EH (cell line): ENCODE data around the gene DEF6.

Source experiments
- DNase-seq: peaks from one replicate; pipeline ENCODE4 v3.0.0-alpha.2; 2015; ENCODE audit warnings: low read depth

The DEF6 gene, protein sequence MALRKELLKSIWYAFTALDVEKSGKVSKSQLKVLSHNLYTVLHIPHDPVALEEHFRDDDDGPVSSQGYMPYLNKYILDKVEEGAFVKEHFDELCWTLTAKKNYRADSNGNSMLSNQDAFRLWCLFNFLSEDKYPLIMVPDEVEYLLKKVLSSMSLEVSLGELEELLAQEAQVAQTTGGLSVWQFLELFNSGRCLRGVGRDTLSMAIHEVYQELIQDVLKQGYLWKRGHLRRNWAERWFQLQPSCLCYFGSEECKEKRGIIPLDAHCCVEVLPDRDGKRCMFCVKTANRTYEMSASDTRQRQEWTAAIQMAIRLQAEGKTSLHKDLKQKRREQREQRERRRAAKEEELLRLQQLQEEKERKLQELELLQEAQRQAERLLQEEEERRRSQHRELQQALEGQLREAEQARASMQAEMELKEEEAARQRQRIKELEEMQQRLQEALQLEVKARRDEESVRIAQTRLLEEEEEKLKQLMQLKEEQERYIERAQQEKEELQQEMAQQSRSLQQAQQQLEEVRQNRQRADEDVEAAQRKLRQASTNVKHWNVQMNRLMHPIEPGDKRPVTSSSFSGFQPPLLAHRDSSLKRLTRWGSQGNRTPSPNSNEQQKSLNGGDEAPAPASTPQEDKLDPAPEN

DNA sequence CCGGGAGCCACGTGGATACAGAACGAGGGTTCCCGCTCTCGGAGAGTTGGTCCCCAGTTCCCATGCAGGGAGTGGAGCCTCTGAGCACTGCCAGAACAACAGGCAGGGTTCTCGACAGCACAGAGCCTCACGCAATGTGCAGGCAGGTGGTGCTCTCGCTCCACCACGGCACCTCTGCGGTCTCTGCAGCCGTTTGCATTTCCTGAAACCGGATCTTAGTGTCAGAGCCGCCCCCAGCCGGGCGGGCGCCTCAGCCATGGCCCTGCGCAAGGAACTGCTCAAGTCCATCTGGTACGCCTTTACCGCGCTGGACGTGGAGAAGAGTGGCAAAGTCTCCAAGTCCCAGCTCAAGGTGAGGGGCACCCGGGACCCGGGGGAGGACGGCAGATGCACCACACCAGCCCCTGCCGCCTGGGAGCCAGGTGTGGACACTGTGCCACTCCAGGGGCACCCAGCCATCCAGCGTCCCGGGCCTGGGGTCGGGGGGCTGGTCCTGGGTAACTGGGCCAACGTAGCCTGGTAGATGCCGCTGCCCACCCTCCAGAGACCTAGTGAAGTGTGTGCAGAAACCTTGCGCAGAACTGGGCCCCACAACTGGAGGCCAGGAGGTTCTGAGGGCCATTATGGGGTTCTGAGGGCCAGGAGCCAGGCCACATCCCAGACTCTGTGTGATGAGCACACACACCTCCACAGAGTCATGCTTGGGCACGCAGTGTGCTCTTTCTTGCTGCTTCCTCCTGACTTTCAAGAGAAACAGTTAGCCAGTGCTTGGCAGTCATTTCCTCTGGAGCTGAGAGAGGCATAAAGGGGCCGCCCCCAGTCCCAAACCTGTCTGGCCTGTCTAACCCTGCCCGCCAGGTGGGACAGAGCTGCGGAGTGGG lies at the start of gene DEF6:
DEF6 (plus strand) TSS at position 218 of the 881 bp plus-strand sequence; CDS start at position 257, 39 bp downstream.
- DNase-seq: peak; percentile 84

DNA sequence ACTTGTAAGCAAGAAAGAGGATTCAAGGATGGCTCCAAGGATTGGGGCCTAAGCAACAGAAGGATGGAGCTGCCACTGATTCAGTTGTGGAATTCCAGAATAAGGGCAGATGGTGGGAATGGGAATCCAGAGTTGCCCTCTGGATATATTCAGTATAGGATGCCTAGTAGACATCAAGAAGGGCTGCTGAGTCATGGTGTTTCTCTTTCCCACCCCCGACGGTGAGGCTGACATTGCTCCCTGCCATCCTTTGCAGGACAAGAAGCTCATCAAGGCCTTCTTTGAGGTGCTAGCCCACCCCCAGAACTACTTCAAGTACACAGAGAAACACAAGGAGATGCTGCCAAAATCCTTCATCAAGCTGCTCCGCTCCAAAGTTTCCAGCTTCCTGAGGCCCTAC lies 49.3 kb upstream of the DEF6 start:
- DNase-seq: peak; percentile 61

DNA sequence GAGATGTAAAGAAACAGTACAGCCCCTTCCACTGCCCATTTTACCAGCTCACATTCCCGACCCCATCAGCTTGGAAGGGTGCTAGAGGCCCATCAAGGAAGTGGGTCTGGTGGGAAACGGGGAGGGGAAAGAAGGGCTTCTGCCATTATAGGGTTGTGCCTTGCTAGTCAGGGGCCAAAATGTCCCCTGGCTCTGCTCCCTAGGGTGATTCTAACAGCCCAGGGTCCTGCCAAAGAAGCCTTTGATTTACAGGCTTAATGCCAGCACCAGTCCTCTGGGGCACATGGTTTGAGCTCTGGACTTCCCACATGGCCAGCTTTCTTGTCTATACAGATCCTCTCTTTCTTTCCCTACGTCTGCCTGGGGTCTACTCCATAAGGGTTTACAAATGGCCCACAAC lies 48.7 kb upstream of the DEF6 start:
- no peak for DNase-seq

DNA sequence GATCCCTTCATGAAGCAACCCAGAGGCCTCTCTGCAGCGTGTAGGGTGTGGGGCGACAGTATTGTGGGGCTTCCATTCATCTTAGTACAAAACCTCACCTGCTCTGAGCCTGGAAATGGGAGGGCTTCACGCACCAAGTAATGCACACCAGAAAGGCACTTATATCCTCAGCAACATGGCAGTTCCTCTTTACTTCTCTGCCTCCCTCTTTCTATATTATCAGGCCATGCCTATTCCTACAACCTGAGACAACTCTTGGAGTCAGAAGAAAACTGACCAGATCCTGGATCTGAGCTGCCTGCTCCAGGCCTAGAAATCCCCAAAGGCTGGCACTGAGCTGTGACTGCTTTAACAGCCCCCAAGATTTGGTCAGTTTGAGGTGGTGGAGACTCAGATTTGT lies 45.7 kb upstream of the DEF6 start:
- no peak for DNase-seq

DNA sequence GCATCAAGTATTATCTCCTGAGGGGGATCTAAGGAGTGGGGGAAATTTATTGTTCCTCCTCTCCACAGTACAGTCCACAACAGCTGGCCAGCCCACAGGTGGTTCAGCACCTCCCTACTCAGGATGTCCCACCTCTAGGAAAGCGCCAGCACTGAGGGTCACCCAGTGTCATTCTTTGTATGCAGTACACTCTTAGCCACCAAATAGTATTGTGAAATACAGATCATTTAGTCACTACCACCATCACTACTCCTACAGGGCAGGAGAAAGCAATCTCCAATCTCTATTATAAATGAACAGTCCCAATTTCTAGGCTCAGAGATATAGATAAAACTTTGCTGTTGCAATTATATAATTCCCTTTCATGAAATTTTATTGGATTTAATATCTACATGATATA lies 44.4 kb upstream of the DEF6 start:
- no peak for DNase-seq

DNA sequence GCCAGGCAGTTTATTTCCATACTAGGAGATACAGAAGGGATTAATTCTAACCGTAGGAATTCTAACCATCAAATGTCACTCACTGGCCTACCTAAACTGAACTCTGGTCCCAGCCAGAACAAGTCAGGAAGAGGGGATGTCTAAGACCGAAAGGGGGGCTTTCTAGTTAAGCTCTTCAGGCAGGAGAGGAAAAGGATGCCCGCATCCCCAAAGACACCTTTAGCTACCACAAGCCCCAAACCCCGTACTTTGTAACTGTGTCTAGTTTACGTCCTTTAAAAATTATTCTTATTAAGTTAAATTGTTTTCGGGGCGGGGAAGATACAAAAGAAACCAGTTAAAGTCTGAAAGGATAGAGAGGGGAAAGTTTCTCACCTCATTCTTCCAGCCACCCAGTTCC lies 39.3 kb upstream of the DEF6 start:
- DNase-seq: peak; percentile 22

DNA sequence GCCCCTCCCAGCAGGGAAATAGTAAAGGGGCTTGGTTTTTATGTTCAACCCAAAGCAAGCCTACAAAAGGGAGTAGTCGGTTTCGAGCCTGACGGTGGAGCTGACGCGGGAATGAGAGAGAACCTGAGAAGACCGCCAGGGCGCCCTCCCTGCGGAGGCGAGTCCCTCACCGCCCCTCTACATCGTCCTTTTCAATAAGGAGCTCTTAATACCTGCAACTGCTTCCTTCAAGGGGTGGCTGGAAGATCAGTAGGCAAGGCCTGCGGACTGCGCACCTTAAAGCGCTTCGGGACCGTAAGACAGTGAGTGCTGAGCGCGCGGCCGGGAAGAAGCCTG lies 38.8 kb upstream of the DEF6 start:
- no peak for DNase-seq

DNA sequence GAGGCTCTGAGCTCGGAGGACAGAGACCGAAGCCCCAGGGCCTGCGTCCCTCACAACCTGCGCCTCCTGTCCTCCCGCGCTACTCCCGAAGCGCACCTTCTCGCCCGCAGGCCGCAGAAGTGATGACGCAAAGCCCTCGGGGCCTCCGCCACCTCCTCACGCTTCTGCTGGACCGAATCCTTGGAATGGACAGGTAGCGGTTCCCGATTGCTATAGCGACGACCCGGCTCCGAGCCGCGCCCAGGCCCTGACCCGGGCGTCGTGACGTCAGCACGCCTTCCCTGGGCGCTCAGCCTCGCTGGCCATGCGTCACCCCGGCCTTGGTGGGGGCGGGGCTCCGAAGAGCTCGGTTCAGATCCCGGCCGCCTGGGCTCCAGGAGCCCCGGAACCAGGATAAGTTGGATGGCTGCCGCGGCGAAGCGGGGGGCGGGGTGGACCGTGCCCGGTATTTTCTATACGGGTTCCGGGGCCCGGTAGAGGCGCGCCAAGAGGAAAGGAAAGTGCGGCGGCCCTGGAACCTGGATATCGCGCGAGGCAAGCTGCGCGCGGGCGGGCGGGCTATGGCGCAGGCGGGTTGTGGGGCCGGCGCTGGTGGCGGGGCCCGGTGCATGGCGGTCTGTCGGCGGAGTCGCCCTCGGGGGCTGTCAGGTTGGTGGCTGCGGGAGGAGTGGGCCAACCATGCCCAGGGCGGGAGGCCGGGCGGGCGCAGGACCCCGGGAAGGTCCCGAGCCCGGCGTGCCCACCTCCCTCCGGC lies 38.2 kb upstream of the DEF6 start, which contains the start of gene ZNF76:
ZNF76 (plus strand) TSS at position 542 of the 754 bp plus-strand sequence. CDS start 21,417 bp downstream, outside the sequence.
- DNase-seq: peak; percentile 97

DNA sequence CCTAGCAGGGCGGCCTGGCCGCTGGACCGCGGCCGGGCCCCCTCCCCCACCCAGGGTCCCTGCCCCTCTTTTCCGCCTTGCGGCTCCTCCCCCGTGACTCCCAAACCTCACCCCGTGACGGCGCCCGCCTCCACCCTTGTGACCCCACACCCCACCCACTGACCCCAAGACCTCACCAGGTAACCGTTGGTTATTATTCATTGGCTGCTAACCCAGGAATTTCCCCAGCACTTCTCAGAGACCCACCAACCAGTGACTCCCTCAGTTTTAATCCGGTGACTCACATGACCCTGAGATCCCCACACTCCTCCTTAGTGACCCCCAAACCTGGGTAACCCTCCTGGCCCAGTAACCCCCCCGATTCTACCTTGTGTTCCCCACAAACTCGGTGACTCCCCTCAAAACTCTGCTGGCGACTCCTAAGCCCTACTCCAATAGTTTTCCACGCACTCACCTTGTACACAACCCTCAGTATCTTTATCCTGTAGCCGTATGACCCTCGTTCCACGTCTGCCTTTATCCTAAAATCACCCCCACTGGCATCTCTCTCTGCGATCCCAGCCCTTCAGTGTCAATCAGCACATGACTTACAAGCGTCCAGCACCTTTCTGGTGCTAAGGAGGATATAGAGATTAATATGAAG lies 37.5 kb upstream of the DEF6 start:
- DNase-seq: peak; percentile 52

DNA sequence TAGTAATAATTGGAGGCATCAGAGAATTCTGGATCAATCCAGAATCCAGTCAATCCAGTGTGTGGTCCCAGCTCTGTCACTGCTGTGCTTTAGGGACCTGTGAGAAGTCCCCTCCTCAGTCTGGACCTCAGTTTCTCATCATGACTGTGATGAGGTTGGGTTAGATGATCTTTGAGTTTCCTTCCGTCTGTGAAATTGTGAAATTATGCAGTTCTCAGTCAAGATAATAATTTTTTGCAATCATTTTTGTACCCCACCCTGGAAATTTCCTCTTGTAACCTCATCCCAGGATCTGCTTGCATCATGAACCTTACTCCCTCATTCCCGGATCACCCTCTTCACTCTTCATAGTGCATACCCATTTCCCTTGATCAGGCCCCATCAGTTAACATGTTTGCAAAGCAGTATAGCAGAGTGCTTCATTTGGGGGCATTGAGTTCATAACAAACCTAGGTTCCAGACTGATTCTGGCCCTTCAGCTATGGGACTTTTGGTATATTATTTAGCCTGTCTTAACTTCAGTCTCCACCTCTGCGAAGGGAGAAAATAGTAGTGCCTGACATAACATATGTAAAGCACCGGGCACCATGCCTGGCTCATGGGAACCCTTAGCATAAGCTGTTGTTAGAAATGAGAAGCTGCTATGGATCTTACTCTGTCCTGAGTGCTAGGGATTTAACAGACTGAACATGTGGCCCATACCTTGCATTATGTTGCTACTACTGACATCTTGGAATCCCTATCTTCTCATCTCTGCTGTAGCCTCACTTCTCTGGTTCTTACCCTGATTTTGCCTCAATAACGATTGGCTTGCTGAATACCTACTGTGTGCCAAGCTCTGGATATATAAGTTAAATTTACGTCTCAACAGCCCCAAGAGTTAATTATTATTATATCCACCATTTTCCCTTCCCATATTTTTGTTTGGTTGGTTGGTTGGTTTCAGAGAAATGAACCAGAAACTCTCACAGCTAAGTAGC lies 36.7 kb upstream of the DEF6 start:
- no peak for DNase-seq

DNA sequence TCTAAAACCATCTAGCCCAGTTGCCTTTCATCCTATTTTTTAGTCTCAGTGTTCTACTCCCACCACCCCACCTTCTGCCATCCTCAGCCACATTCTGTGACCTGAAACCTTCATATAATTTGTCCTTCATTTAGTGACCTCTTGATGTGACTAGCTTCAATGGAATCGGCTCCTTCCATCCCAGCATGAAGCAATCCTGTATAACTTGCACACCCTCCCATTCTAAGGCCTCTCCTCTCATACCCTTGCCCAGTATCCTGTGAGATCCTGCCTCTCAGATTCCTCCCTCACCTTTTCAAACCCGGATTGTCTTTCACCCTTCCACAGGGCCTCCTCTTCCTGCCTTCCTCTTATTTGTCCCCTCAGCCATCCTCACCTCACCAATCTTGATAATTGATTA lies 35.0 kb upstream of the DEF6 start:
- DNase-seq: peak; percentile 61

DNA sequence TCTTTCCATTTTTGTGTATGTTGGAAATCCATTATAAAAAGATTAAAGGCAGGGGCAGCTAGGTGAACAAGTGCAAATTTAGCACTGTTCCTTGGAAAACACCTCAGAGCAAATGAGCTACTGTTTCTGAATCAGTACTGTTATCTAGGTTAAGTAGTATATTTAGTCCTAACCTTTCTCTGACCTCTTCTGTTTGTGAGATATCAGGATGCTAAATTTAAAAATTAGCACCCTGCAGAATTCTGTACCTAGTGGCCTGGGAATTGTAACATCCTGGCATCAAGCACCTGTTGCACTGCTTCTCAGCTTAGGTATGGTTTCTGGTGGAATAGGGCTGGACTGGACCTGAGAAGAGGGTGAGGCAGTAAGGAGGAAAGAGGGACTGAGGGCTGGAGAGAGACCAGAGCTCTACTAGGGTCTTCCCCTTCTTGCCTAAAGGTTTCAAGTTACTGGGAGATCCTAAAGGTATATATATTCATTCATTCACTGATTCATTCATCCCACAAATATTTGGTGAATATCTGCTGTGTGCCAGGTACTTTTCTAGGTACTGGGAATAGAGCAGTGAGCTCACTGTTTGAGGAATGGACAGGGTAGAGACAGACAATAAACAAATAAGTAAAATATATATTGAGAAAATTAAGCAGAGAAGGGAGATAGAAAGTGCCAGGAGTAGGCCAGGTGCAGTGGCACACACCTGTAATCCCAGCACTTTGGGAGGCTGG lies 32.9 kb upstream of the DEF6 start:
- DNase-seq: no peak

DNA sequence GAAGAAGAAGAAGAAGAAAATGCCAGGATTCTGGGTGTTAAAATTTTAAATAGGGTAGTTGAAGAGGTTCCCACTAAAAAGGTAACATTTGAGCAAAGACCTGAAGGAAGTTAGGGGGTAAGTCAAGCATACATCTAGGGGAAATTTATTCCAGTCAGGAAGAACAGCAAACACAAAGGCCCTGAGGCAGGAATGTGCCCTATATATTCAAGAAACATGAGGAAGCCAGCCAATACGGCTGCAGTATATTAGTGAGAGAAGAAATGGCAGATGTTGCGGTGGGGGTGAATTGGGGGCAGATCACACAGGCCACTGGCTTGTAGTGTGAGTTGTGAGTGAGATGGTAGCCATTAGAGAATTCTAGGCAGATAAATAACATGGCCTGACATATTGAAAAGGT lies 32.1 kb upstream of the DEF6 start:
- DNase-seq: no peak

DNA sequence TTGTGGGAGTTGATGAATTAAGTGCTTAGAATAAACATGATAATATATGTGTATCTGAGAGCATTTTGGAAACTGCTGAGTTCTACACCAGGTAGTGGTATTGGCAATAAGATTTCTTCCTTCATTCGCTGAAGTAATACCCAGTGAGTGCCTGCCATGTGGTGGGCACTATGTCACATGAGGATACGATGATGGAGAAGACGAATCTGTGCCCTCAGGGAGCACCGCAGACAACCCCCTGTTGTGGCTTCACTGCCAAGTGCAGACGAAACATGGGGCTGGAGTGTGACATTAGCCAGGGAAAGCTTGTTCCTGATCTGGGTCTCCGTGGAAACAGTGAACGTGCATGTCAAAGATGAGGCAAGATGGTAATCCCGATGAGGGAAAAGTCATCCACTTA lies 30.2 kb upstream of the DEF6 start:
- no peak for DNase-seq

DNA sequence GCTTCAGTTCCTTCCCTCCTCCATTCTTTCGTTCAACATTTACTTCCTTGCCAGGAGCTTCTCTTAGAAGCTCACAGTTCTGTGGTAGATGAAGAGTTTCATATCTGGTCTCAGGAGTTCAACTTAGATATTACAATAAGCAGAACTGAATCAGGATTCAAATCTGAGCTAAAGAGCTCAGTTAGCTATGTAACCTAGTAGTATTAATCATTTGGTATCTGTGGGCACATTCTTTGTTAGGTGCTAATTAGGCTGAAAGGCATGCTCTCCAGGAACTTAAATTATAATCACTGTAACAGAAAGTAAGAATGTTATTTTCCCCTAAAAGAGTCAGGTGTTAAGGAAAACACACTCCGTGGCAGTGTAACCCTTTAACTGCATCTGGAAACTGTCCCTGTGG lies 29.7 kb upstream of the DEF6 start:
- DNase-seq: no peak

DNA sequence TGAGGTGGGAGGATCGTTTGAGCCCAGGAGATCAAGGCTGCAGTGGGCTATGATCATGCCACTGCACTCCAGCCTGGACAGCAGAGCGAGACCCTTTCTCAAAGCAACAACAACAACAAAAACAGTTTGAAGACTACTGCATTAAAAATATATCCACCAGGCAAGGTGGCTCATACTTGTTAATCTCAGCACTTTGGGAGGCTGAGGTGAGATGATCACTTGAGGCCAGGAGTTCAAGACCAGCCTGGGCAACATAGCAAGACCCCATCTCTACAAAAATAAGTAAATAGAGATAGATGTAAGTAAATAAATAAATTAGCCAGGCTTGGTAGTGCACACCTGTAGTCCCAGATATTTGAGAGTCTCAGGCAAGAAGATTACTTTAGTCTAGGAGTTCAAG lies 25.6 kb upstream of the DEF6 start:
- DNase-seq: no peak

DNA sequence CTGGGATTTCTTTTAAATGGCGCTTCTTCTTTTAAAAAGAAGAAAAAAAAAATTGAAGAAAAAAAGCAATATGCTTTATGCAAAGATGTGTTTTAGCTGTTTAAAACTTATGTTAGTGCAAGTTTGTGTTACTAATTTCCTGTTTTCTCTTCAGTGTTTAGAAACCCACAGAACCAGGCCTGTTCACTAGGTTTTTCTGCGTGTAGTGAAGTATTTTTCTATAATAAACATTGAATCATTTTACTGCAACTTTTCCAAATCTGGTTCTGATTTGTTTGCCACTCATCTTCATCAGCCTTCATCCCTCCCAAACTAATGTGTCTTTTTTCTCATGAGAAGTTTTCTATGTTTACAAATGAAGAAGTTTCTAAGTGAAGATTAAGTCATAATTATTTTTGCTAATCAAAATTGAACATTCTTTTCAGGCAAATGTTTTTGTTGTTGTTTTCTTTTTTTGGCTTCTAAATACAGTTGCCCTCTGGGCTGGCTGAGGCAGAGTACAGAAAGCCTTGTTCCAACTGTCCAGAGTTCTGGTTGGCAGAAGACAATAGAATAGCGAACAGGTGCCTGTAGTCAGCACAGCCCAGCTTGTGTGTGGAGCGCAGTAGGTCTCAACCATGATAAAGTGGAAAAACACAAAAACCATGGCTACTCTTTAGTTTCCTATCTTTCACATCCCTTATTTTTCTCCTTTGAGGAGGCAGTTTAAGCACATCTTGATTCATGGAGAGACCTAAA lies 23.6 kb upstream of the DEF6 start:
- DNase-seq: no peak

DNA sequence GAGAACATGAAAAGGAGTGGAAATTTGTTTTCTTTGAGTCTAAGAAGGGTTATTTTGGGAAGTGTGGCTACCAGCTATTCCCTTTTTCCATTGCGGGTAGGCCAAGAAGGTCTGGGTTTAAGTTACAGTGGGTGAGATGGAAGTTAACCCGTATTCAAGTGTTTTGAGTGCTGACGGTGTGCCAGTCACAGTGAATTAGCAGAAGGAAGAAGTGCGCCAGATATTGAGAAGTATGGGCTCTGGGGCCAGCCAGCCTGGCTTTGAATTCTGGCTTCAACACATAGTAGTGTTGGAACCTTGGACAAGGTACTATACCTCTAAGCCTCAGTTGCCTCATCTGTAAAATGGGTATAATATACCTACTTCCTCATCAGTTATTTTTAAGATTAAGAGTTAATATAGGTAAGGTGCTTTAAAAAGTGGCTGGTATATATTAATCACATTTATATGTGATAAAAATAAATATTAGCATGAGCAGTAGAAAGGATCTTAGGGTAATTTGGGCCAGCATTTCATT lies 21.8 kb upstream of the DEF6 start:
- DNase-seq: no peak

DNA sequence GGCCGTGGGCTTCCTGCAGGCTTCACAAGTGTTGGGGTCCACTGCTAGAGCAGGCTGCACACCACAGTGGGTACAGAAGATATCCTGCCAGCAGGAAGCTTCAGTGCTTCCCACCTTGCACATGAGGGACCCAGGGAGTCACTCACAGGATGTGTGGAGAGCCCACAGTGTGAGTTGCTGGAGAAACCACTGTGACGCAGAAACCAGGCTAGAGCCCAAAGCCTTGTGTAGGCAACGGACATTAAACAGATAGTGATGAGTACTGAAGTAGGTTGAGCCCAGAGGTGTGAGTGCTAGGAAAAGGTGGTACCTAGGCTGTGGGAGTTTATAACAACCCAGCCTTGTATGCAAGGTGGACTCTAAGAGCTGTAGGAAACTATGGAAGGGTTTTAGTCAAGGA lies 18.9 kb upstream of the DEF6 start:
- no peak for DNase-seq
